PC-9 (cell line): ENCODE measurements around the gene PDE4D. TPM values are rescaled to one million over a fixed set of nuclear protein-coding genes. Genes with fewer than 3 reads are reported as not detected.
A peak's percentile ranks its signal among the peaks of the same experiment; 100 is the strongest.

ENCODE experiments used
- BruUV-seq: library from RNA; stranded (reverse); fragments of 400-500 nt; replicated peaks from 2 replicates; lab custom pipeline; 2021; lab: Mats Ljungman, UMichigan
- CTCF ChIA-PET: fragments of 300-600 bp; sonication (Branson Sonifier 250); formaldehyde crosslinking; loops from one replicate; lab custom pipeline; 2022; ENCODE audit warnings: antibody characterized with exemption; lab: Charles Lee
- POLR2A ChIA-PET: fragments of 300-600 bp; sonication (Branson Sonifier 250); formaldehyde crosslinking; loops from one replicate; lab custom pipeline; 2022; ENCODE audit warnings: antibody characterized with exemption; ENCODE audit not compliant: unreplicated experiment; lab: Charles Lee
- DNase-seq, 2 experiments: peaks; one replicate each; pipeline versions ENCODE4 v3.0.0 to v3.0.0-alpha.2; 2015 to 2022; ENCODE audit warnings: mixed read lengths in 1 of 2
- H2AFZ ChIP-seq: fragments of 200-600 bp; sonication (generic); 2 replicates; pipeline ENCODE4 v1.8.1; 2017; ENCODE audit warnings: antibody characterized with exemption
- H3F3A ChIP-seq: fragments of 200-600 bp; sonication (generic); 2 replicates; pipeline ENCODE4 v1.8.1; 2017; ENCODE audit warnings: antibody characterized with exemption, mild to moderate bottlenecking, low read depth; ENCODE audit not compliant: insufficient read depth
- H3K27ac ChIP-seq: fragments of 200-600 bp; sonication (generic); 2 replicates; pipeline ENCODE4 v1.6.1; 2016; ENCODE audit warnings: mixed run types
- H3K27me3 ChIP-seq: fragments of 200-600 bp; sonication (generic); 2 replicates; pipeline ENCODE4 v1.6.1; 2016; ENCODE audit warnings: low read depth, mixed run types; ENCODE audit not compliant: insufficient read depth
- H3K36me3 ChIP-seq: fragments of 200-600 bp; sonication (generic); 2 replicates; pipeline ENCODE4 v1.6.1; 2016; ENCODE audit warnings: low read depth, mixed run types
- H3K4me1 ChIP-seq: fragments of 200-600 bp; sonication (generic); replicated peaks from 2 replicates; pipeline ENCODE4 v1.6.1; 2016; ENCODE audit warnings: mixed run types; ENCODE audit not compliant: insufficient read depth
- H3K4me2 ChIP-seq: fragments of 200-600 bp; sonication (generic); 2 replicates; pipeline ENCODE4 v1.6.1; 2017; ENCODE audit warnings: mixed run types
- H3K4me3 ChIP-seq: fragments of 200-600 bp; sonication (generic); 2 replicates; pipeline ENCODE4 v1.6.1; 2016; ENCODE audit warnings: mixed run types
- H3K79me2 ChIP-seq: fragments of 200-600 bp; sonication (generic); 2 replicates; pipeline ENCODE4 v1.6.1; 2017; ENCODE audit warnings: low read depth, mixed run types
- H3K9me2 ChIP-seq: fragments of 200-600 bp; sonication (generic); 2 replicates; pipeline ENCODE4 v1.8.1; 2017; ENCODE audit warnings: mild to moderate bottlenecking; ENCODE audit not compliant: insufficient read depth
- H3K9me3 ChIP-seq: fragments of 200-600 bp; sonication (generic); 2 replicates; pipeline ENCODE4 v1.8.1; 2016; ENCODE audit warnings: low read depth; ENCODE audit not compliant: insufficient read depth
- H4K20me1 ChIP-seq: fragments of 200-600 bp; sonication (generic); 2 replicates; pipeline ENCODE4 v1.8.1; 2017; ENCODE audit not compliant: insufficient read depth
- EZH2 ChIP-seq: fragments of 200-600 bp; sonication (generic); IDR thresholded peaks from 2 replicates; pipeline ENCODE4 v1.8.0; 2017; ENCODE audit warnings: antibody characterized with exemption, low read depth
- intact Hi-C: fragments of 100-400 bp; cut with micrococcal nuclease; formaldehyde crosslinking; loops from one replicate; pipeline ENCODE4 v1.10.0; 2022; ENCODE audit not compliant: unreplicated experiment
- total RNA-seq: library from RNA; stranded (reverse); gene quantifications from 2 replicates; pipeline ENCODE4 v1.2.3, GENCODE V29; 2021
- TF ChIP-seq, protein P1 (sequence below): fragments of 200-600 bp; sonication (generic); conservative IDR thresholded peaks from 2 replicates; pipeline ENCODE4 v1.6.1; 2017; ENCODE audit warnings: mixed run types, antibody characterized with exemption, mild to moderate bottlenecking, moderate library complexity

The PDE4D gene
- total RNA-seq, 1 experiment from 2014 or later, result 9.8 TPM

DNA sequence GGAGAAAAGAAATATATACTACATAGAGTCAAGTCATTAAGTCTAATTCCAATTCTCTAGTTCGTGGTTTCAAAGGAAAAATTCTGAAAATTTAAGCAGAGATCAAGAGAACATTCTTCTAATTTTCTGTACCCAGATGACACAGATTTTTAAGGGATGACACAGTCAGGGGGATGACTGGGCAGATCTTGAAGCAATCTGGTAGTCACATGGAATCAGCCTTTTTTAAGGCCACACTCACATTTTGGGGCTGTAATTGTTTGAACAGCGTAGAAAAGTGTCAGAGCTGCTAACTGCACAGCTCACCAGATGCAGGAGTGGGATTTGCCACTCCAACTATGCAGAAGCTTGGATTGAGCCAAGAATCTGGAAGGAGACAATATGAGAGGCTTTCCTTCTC lies 20.4 kb downstream of the PDE4D start:
- Histone ChIP-seq H3K79me2 (no peaks in the 10 kb centered on the region), H3K36me3 (no peaks in the 10 kb centered on the region), H3K9me3 (no peaks in the 10 kb centered on the region), H3K27ac (no peak overlapping the region; the same call in 1 of the 2 replicates), H3K4me2 (no peak overlapping the region), H3K27me3 (no peaks in the 10 kb centered on the region), H3K4me1 (peaks cover 29% of the 10 kb centered on the region), H3K9me2 (no peaks in the 10 kb centered on the region), H2AFZ (no peak overlapping the region), H4K20me1 (no peaks in the 10 kb centered on the region), H3K4me3 (no peak overlapping the region), H3F3A (no peaks in the 10 kb centered on the region)
- no TSS peak for BruUV-seq
- CTCF ChIA-PET, result interaction anchor here (0.6 kb wide), 1 partner anchor 415 kb away, joined by 3 read pairs; no protein-coding TSS in a partner anchor
- POLR2A ChIA-PET, result no interaction called here
- intact Hi-C loops, result no loop called here
- no peak for TF ChIP-seq EZH2
- TF ChIP-seq, protein P1, sequence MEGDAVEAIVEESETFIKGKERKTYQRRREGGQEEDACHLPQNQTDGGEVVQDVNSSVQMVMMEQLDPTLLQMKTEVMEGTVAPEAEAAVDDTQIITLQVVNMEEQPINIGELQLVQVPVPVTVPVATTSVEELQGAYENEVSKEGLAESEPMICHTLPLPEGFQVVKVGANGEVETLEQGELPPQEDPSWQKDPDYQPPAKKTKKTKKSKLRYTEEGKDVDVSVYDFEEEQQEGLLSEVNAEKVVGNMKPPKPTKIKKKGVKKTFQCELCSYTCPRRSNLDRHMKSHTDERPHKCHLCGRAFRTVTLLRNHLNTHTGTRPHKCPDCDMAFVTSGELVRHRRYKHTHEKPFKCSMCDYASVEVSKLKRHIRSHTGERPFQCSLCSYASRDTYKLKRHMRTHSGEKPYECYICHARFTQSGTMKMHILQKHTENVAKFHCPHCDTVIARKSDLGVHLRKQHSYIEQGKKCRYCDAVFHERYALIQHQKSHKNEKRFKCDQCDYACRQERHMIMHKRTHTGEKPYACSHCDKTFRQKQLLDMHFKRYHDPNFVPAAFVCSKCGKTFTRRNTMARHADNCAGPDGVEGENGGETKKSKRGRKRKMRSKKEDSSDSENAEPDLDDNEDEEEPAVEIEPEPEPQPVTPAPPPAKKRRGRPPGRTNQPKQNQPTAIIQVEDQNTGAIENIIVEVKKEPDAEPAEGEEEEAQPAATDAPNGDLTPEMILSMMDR, result no peak
- DNase-seq, result peak in 1 of 2 experiments; percentile 41

DNA sequence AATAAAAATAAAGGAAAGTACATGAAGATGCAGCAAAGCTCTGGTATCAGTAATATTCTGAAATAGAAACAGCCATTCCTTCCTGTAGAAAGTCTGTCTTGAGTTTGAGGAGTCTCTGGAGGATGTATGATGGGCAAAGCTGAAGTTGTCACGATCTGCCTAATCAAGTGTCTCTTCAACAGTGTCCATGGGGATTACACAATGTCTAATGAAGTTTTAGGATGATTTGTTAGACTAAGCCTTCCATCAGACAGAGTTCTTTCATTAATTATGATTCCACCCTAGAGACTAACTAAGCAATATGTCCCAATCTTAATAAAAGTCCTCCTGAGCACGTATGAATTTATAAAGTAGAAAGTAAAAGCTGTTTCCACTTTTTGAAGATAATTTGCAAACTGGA lies 26.9 kb downstream of the PDE4D start:
- POLR2A ChIA-PET, result no interaction called here
- TF ChIP-seq, protein P1, result no peak
- no peak for TF ChIP-seq EZH2
- intact Hi-C loops, result no loop called here
- no TSS peak for BruUV-seq
- H3K4me3 ChIP-seq, result no peak overlapping the region
- H3K27ac ChIP-seq, result no peak overlapping the region
- H4K20me1 ChIP-seq, result no peaks in the 10 kb centered on the region
- H2AFZ ChIP-seq, result no peak overlapping the region
- H3K4me1 ChIP-seq, result no peaks in the 10 kb centered on the region
- no peak overlapping the region for H3K4me2 ChIP-seq
- H3K36me3 ChIP-seq, result no peaks in the 10 kb centered on the region
- CTCF ChIA-PET, result no interaction called here
- no peaks in the 10 kb centered on the region for H3K9me3 ChIP-seq
- H3K27me3 ChIP-seq, result no peaks in the 10 kb centered on the region
- no peaks in the 10 kb centered on the region for H3F3A ChIP-seq
- H3K79me2 ChIP-seq, result no peaks in the 10 kb centered on the region
- no peaks in the 10 kb centered on the region for H3K9me2 ChIP-seq
- no peak for DNase-seq

DNA sequence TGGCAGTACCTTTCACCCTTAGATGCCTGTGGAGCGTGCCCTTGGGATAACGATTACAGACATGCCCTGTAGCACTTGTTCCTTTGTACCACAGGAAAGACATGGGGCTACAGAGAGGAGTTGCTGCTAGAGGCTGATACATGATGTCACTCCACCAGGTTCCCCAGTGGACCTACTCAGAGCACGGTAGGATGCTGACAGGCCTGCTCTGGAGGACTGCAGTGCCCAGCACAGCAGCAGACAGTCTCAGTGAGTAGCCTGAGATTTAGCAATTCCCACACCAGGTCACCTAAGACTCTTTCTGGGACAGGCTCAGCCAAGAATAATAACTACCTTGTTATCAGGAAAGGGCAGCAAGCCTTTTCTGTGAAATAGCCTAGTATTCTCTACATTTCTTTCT lies 28.8 kb downstream of the PDE4D start:
- no peaks in the 10 kb centered on the region for H3K27me3 ChIP-seq
- POLR2A ChIA-PET, result no interaction called here
- BruUV-seq, result no TSS peak
- no peaks in the 10 kb centered on the region for H3K4me1 ChIP-seq
- H3K4me2 ChIP-seq, result no peak overlapping the region
- H3K4me3 ChIP-seq, result no peak overlapping the region
- no peaks in the 10 kb centered on the region for H3K79me2 ChIP-seq
- CTCF ChIA-PET, result no interaction called here
- H3K27ac ChIP-seq, result no peak overlapping the region
- no peak for DNase-seq
- no peaks in the 10 kb centered on the region for H4K20me1 ChIP-seq
- 0 out of 2 replicates have a peak, but pooled peaks cover 6% of the 10 kb centered on the region for H3K9me2 ChIP-seq
- no peaks in the 10 kb centered on the region for H3K36me3 ChIP-seq
- no peaks in the 10 kb centered on the region for H3K9me3 ChIP-seq
- H3F3A ChIP-seq, result no peaks in the 10 kb centered on the region
- intact Hi-C loops, result no loop called here
- no peak overlapping the region for H2AFZ ChIP-seq
- TF ChIP-seq EZH2, result no peak
- TF ChIP-seq, protein P1, result no peak
